ENCODE measurements around the gene VSTM2B.

DNA sequence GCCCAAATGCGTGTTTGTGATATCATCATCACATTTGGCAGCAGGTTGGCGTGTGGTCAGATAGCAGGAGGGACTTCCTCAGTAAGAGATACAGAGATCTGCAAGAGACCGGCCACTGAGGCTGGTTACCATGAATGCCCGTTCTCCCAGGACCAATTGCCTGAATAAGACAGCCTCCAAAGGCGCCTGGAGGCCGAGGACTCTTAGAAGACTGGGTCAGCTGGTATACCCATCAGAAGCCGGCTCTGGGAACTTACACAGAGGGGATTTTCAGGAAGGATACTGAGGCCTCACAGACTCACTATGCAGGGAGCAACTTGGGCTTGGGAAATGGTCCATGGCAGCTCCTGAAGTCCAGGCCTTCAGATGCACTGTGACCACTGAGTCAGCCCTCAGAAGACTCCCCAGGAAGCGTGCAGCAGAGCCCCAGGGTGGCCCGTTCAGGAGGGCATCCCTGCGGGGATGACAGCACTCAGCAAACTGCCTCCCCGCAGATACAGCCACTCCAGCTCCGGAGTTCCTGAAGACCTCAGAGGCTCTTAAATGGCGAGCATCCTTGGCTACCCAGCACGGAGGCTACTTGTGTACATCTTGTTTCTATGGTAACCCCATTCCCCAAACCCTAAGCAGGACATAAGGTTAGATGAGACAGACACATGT lies 26.4 kb upstream of the VSTM2B start:
- TF ChIP-seq, protein P1, sequence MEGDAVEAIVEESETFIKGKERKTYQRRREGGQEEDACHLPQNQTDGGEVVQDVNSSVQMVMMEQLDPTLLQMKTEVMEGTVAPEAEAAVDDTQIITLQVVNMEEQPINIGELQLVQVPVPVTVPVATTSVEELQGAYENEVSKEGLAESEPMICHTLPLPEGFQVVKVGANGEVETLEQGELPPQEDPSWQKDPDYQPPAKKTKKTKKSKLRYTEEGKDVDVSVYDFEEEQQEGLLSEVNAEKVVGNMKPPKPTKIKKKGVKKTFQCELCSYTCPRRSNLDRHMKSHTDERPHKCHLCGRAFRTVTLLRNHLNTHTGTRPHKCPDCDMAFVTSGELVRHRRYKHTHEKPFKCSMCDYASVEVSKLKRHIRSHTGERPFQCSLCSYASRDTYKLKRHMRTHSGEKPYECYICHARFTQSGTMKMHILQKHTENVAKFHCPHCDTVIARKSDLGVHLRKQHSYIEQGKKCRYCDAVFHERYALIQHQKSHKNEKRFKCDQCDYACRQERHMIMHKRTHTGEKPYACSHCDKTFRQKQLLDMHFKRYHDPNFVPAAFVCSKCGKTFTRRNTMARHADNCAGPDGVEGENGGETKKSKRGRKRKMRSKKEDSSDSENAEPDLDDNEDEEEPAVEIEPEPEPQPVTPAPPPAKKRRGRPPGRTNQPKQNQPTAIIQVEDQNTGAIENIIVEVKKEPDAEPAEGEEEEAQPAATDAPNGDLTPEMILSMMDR (IDR thresholded peaks at IDR 0.05 in 8 of 11, conservative IDR thresholded peaks at IDR 0.05 in 3 of 11), result no peak
- TF ChIP-seq POLR2A (IDR thresholded peaks at IDR 0.05) (no peak), POLR2AphosphoS5 (IDR thresholded peaks at IDR 0.05) (no peak)

All from spleen (tissue), 7 donors.